Measurements from ENCODE around the gene COA3. TPM values are rescaled to one million over a fixed set of nuclear protein-coding genes. Genes with fewer than 3 reads are reported as not detected.
A peak's percentile ranks its signal among the peaks of the same experiment; 100 is the strongest.

The COA3 gene
- total and polyA plus RNA-seq, 4 donors: 83.3 to 152 (median 127) TPM

- Histone ChIP-seq H3K4me3 (ENCODE audit: low read depth, low read length) (no peak overlapping the region), H3K9me3 (ENCODE audit: control insufficient read depth, insufficient read depth, low read length) (no peaks in the 10 kb centered on the region), H3K4me1 (ENCODE audit: control insufficient read depth, insufficient read depth, low read length) (no peaks in the 10 kb centered on the region), H3K36me3 (ENCODE audit: control insufficient read depth, insufficient read depth, low read length) (peaks cover 81% of the 10 kb centered on the region), H3K27me3 (ENCODE audit: control insufficient read depth, insufficient read depth, low read length) (no peaks in the 10 kb centered on the region), H3K27ac (ENCODE audit: low read depth, low read length) (no peak overlapping the region)
- no peak for DNase-seq (ENCODE audit: low read depth in 4 of 6, low spot score in 6 of 6)
- 87% methylated on average over 6 of the region's 11 CpGs for WGBS (ENCODE audit: insufficient coverage)
Measured at GRCh38 chr17:42841975-42842685, 43.6 kb upstream of the COA3 start.

GRCh38 chr17:42835732-42836131 is 37.2 kb upstream of the COA3 start:
- no CpG with 5 or more reads among the region's 6 CpGs for WGBS (ENCODE audit: insufficient coverage)
- Histone ChIP-seq H3K4me3 (ENCODE audit: low read depth, low read length) (no peak overlapping the region), H3K36me3 (ENCODE audit: control insufficient read depth, insufficient read depth, low read length) (peaks cover 60% of the 10 kb centered on the region)

GRCh38 chr17:42833767-42834422 is 35.4 kb upstream of the COA3 start:
- no peaks in the 10 kb centered on the region for H3K27me3 ChIP-seq (ENCODE audit: control insufficient read depth, insufficient read depth, low read length)
- no peaks in the 10 kb centered on the region for H3K9me3 ChIP-seq (ENCODE audit: control insufficient read depth, insufficient read depth, low read length)
- no peak for DNase-seq (ENCODE audit: low read depth in 4 of 6, low spot score in 6 of 6)
- H3K36me3 ChIP-seq (ENCODE audit: control insufficient read depth, insufficient read depth, low read length): peaks cover 42% of the 10 kb centered on the region
- H3K4me1 ChIP-seq (ENCODE audit: control insufficient read depth, insufficient read depth, low read length): peaks cover 10% of the 10 kb centered on the region
- 4% methylated on average over 7 of the region's 18 CpGs for WGBS (ENCODE audit: insufficient coverage)
- peak overlapping the region; percentile 83 for H3K27ac ChIP-seq (ENCODE audit: low read depth, low read length)
- H3K4me3 ChIP-seq (ENCODE audit: low read depth, low read length): peak overlapping the region; percentile 97

More at GRCh38 chr17:42835732-42836131, 37.2 kb upstream of the COA3 start:
- Histone ChIP-seq H3K9me3 (ENCODE audit: control insufficient read depth, insufficient read depth, low read length) (no peaks in the 10 kb centered on the region), H3K27ac (ENCODE audit: low read depth, low read length) (no peak overlapping the region), H3K4me1 (ENCODE audit: control insufficient read depth, insufficient read depth, low read length) (peaks cover 10% of the 10 kb centered on the region), H3K27me3 (ENCODE audit: control insufficient read depth, insufficient read depth, low read length) (no peaks in the 10 kb centered on the region)
- no peak for DNase-seq (ENCODE audit: low read depth in 4 of 6, low spot score in 6 of 6)

GRCh38 chr17:42832934-42833766 is 34.6 kb upstream of the COA3 start, which contains the start of gene PSME3:
Gene PSME3 (plus strand): TSS chr17:42833397. CDS start chr17:42833632, 235 bp downstream.
- WGBS (ENCODE audit: insufficient coverage): under 1% methylated on average over 66 of the region's 71 CpGs
- H3K27ac ChIP-seq (ENCODE audit: low read depth, low read length): peak within 1 kb of the TSS; percentile 83
- H3K9me3 ChIP-seq (ENCODE audit: control insufficient read depth, insufficient read depth, low read length): no peaks in the 10 kb centered on the region

GRCh38 chr17:42832213-42832933 is 33.9 kb upstream of the COA3 start:
- Histone ChIP-seq H3K27me3 (ENCODE audit: control insufficient read depth, insufficient read depth, low read length) (no peaks in the 10 kb centered on the region), H3K4me1 (ENCODE audit: control insufficient read depth, insufficient read depth, low read length) (peaks cover 10% of the 10 kb centered on the region), H3K9me3 (ENCODE audit: control insufficient read depth, insufficient read depth, low read length) (no peaks in the 10 kb centered on the region), H3K27ac (ENCODE audit: low read depth, low read length) (peak overlapping the region; percentile 83), H3K4me3 (ENCODE audit: low read depth, low read length) (peak overlapping the region; percentile 97), H3K36me3 (ENCODE audit: control insufficient read depth, insufficient read depth, low read length) (peaks cover 27% of the 10 kb centered on the region)
- 42% methylated on average over 7 of the region's 9 CpGs for WGBS (ENCODE audit: insufficient coverage)
- DNase-seq (ENCODE audit: low read depth in 4 of 6, low spot score in 6 of 6): no peak

More at GRCh38 chr17:42832934-42833766, 34.6 kb upstream of the COA3 start, which contains the start of gene PSME3:
- no peaks in the 10 kb centered on the region for H3K27me3 ChIP-seq (ENCODE audit: control insufficient read depth, insufficient read depth, low read length)
- DNase-seq (ENCODE audit: low read depth in 4 of 6, low spot score in 6 of 6): peak; percentile 80 to 97 (median 91)
- H3K4me1 ChIP-seq (ENCODE audit: control insufficient read depth, insufficient read depth, low read length): peaks cover 10% of the 10 kb centered on the region
- peaks cover 34% of the 10 kb centered on the region for H3K36me3 ChIP-seq (ENCODE audit: control insufficient read depth, insufficient read depth, low read length)
- H3K4me3 ChIP-seq (ENCODE audit: low read depth, low read length): peak within 1 kb of the TSS; percentile 97

GRCh38 chr17:42830971-42831370 is 32.5 kb upstream of the COA3 start:
- peaks cover 10% of the 10 kb centered on the region for H3K4me1 ChIP-seq (ENCODE audit: control insufficient read depth, insufficient read depth, low read length)
- DNase-seq (ENCODE audit: low read depth in 4 of 6, low spot score in 6 of 6): no peak
- H3K36me3 ChIP-seq (ENCODE audit: control insufficient read depth, insufficient read depth, low read length): peaks cover 13% of the 10 kb centered on the region
- no peak overlapping the region for H3K4me3 ChIP-seq (ENCODE audit: low read depth, low read length)
- H3K9me3 ChIP-seq (ENCODE audit: control insufficient read depth, insufficient read depth, low read length): no peaks in the 10 kb centered on the region
- H3K27me3 ChIP-seq (ENCODE audit: control insufficient read depth, insufficient read depth, low read length): no peaks in the 10 kb centered on the region
- H3K27ac ChIP-seq (ENCODE audit: low read depth, low read length): no peak overlapping the region

GRCh38 chr17:42827472-42827871 is 29.0 kb upstream of the COA3 start:
- Histone ChIP-seq H3K9me3 (ENCODE audit: control insufficient read depth, insufficient read depth, low read length) (no peaks in the 10 kb centered on the region), H3K27me3 (ENCODE audit: control insufficient read depth, insufficient read depth, low read length) (no peaks in the 10 kb centered on the region), H3K36me3 (ENCODE audit: control insufficient read depth, insufficient read depth, low read length) (no peaks in the 10 kb centered on the region), H3K4me1 (ENCODE audit: control insufficient read depth, insufficient read depth, low read length) (peaks cover 18% of the 10 kb centered on the region), H3K27ac (ENCODE audit: low read depth, low read length) (no peak overlapping the region), H3K4me3 (ENCODE audit: low read depth, low read length) (no peak overlapping the region)
- no CpG with 5 or more reads among the region's 1 CpG for WGBS (ENCODE audit: insufficient coverage)
- no peak for DNase-seq (ENCODE audit: low read depth in 4 of 6, low spot score in 6 of 6)

GRCh38 chr17:42821176-42821575 is 22.7 kb upstream of the COA3 start:
- WGBS (ENCODE audit: insufficient coverage): 83% methylated on average over 1 of the region's 7 CpGs
- Histone ChIP-seq H3K4me3 (ENCODE audit: low read depth, low read length) (no peak overlapping the region), H3K9me3 (ENCODE audit: control insufficient read depth, insufficient read depth, low read length) (no peaks in the 10 kb centered on the region), H3K36me3 (ENCODE audit: control insufficient read depth, insufficient read depth, low read length) (peaks cover 36% of the 10 kb centered on the region), H3K4me1 (ENCODE audit: control insufficient read depth, insufficient read depth, low read length) (peaks cover 20% of the 10 kb centered on the region), H3K27me3 (ENCODE audit: control insufficient read depth, insufficient read depth, low read length) (no peaks in the 10 kb centered on the region), H3K27ac (ENCODE audit: low read depth, low read length) (no peak overlapping the region)
- DNase-seq (ENCODE audit: low read depth in 4 of 6, low spot score in 6 of 6): no peak

- 80% methylated on average over 1 of the region's 2 CpGs for WGBS (ENCODE audit: insufficient coverage)
- H3K36me3 ChIP-seq (ENCODE audit: control insufficient read depth, insufficient read depth, low read length): peaks cover 45% of the 10 kb centered on the region
- DNase-seq (ENCODE audit: low read depth in 4 of 6, low spot score in 6 of 6): peak in 1 of 6 donors; percentile 36
Measured at GRCh38 chr17:42819939-42820535, 21.5 kb upstream of the COA3 start.

More at GRCh38 chr17:42819939-42820535, 21.5 kb upstream of the COA3 start:
- Histone ChIP-seq H3K4me1 (ENCODE audit: control insufficient read depth, insufficient read depth, low read length) (peaks cover 20% of the 10 kb centered on the region), H3K27me3 (ENCODE audit: control insufficient read depth, insufficient read depth, low read length) (no peaks in the 10 kb centered on the region), H3K4me3 (ENCODE audit: low read depth, low read length) (no peak overlapping the region), H3K9me3 (ENCODE audit: control insufficient read depth, insufficient read depth, low read length) (no peaks in the 10 kb centered on the region), H3K27ac (ENCODE audit: low read depth, low read length) (no peak overlapping the region)

Measured in spinal cord (tissue), 10 donors.